ENCODE measurements around the gene ATG16L1.

The ATG16L1 gene

DNA sequence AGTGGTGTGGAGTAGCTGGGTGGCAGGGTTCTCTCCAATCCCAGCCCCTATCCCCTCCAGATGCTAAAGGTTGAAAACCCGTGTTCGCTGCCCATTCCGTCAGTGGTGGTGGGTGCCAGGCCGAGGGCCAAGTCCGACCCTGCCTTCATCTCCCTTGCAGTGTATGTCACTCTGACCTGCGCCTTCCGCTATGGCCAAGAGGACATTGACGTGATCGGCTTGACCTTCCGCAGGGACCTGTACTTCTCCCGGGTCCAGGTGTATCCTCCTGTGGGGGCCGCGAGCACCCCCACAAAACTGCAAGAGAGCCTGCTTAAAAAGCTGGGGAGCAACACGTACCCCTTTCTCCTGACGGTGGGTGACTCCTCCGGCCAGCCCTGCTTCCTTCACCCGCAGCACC lies 69.0 kb downstream of the ATG16L1 start:
- DNase-seq (ENCODE audit: low read depth), result no peak
- TF ChIP-seq, protein P1, sequence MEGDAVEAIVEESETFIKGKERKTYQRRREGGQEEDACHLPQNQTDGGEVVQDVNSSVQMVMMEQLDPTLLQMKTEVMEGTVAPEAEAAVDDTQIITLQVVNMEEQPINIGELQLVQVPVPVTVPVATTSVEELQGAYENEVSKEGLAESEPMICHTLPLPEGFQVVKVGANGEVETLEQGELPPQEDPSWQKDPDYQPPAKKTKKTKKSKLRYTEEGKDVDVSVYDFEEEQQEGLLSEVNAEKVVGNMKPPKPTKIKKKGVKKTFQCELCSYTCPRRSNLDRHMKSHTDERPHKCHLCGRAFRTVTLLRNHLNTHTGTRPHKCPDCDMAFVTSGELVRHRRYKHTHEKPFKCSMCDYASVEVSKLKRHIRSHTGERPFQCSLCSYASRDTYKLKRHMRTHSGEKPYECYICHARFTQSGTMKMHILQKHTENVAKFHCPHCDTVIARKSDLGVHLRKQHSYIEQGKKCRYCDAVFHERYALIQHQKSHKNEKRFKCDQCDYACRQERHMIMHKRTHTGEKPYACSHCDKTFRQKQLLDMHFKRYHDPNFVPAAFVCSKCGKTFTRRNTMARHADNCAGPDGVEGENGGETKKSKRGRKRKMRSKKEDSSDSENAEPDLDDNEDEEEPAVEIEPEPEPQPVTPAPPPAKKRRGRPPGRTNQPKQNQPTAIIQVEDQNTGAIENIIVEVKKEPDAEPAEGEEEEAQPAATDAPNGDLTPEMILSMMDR (IDR thresholded peaks at IDR 0.05; ENCODE audit: control insufficient read depth, extremely low read depth, insufficient read depth), result no peak
- no peak overlapping the region for H3K4me3 ChIP-seq (ENCODE audit: low read depth, low read length)

DNA sequence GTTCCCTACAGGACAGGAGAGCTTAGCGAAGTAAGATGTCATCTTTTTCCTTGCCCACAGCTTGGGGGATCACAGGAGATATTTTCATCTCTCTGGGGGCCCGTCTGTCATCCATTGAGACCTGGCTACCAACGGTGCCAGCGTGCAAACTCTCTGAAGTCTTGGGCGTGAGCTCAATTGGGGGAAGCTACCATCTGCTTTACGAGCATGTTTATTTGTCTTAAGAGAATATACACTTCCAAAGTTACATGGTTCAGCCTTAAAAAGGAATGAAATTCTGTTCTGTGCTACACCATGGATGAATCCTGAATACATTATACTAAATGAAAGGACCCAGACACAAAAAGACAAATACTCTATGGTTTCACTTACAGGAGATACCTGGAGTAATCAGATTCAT lies 69.7 kb downstream of the ATG16L1 start:
- DNase-seq (ENCODE audit: low read depth), result no peak
- TF ChIP-seq, protein P1 (IDR thresholded peaks at IDR 0.05; ENCODE audit: control insufficient read depth, extremely low read depth, insufficient read depth), result no peak
- no peak overlapping the region for H3K4me3 ChIP-seq (ENCODE audit: low read depth, low read length)

DNA sequence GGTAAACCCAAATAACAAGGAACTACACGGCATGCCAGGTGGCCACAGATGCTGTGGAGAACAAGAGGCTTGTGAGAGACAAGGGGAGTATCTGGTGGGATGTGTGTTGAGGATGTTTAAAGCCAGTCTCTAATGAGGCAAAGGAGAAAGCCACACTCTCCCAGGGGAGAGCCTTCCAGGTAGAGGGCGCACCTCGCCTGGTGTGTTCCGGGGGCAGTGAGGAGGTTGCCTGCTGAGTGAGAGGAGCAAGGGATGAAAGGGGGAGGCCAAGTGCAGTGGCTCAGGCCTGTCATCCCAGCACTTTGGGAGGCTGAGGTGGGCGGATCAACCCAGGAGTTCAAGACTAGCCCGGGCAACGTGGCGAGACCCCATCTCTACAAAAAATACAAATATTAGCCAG lies 72.4 kb downstream of the ATG16L1 start:
- H3K4me3 ChIP-seq (ENCODE audit: low read depth, low read length), result no peak overlapping the region
- TF ChIP-seq, protein P1 (IDR thresholded peaks at IDR 0.05; ENCODE audit: control insufficient read depth, extremely low read depth, insufficient read depth), result no peak
- no peak for DNase-seq (ENCODE audit: low read depth)

DNA sequence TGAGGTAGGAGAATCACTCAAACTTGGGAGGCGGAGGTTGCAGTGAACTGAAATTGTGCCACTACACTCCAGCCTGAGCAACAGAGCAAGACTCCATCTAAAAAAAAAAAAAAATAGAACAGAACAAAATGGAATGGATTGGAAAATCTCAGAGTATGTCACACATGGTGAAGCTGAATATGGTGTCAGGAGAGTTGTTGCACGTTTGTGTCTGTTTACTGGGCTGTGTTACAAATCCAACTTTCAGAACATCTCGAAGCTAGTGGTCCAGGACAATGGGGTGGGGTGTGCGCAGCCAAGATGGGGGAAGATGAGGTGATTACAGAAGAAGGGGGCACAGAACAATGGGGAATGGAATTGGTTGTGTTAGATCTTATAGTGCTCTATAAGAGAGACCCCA lies 73.8 kb downstream of the ATG16L1 start:
- no peak for DNase-seq (ENCODE audit: low read depth)
- H3K4me3 ChIP-seq (ENCODE audit: low read depth, low read length), result no peak overlapping the region
- TF ChIP-seq, protein P1 (IDR thresholded peaks at IDR 0.05; ENCODE audit: control insufficient read depth, extremely low read depth, insufficient read depth), result no peak

DNA sequence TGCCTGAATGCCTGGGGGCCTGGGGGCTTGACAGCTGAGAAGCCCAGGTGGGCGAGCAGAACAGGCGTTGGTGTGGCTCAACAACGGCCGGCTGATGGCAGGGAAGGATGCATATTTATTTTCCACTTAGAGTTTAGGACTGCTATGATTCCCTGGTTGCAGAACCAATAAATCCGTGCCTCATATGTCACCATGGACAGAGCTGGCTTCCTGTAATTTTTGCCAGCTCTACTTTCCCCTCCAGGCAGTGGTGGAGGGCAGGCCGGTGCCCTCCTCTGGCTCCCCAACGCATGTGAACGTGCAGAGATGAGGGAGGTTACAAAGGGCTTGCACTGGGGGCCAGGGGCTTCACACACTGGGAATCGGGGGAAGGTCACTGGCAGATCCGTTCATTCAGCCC lies 74.3 kb downstream of the ATG16L1 start:
- TF ChIP-seq, protein P1 (IDR thresholded peaks at IDR 0.05; ENCODE audit: control insufficient read depth, extremely low read depth, insufficient read depth), result no peak
- H3K4me3 ChIP-seq (ENCODE audit: low read depth, low read length), result no peak overlapping the region
- DNase-seq (ENCODE audit: low read depth), result no peak

DNA sequence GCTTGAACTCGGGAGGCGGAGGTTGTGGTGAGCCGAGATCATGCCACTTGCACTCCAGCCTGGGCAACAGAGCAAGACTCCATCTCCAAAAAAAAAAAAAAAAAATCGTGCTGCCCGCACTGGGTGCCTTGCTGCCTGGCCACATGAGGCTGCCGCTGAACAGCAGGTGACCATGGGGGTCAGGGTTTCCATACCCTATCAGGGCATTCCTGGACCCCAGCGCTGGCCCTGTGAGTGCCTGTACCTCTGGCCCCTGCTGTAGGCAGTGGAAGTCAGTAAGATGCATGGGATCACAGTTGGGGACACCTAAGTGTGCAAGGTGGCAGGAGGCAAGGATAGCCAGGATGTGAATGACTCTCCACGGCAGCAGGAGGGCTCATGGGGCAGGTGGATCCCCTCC lies 75.0 kb downstream of the ATG16L1 start:
- no peak for DNase-seq (ENCODE audit: low read depth)
- H3K4me3 ChIP-seq (ENCODE audit: low read depth, low read length), result no peak overlapping the region
- TF ChIP-seq, protein P1 (IDR thresholded peaks at IDR 0.05; ENCODE audit: control insufficient read depth, extremely low read depth, insufficient read depth), result no peak

DNA sequence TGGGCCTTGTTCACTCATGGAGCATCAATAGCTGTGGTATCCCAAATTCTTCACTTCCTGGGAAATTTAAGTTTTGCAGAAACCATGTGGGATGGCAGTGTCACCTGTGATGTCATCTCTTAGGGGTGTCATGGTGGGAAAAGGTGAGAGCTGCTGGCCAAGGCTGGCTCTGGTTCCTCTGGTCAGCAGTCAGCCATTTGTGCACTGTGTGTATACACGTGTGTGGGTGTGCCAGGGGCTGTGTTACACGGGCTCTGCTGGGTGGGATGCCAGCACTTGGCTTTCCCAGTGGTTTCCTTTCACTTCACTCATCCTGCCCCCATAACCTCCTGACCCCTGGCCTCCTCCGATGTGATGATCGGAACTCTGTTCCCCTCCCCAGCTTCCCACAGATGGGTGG lies 77.4 kb downstream of the ATG16L1 start:
- TF ChIP-seq, protein P1 (IDR thresholded peaks at IDR 0.05; ENCODE audit: control insufficient read depth, extremely low read depth, insufficient read depth), result no peak
- no peak for DNase-seq (ENCODE audit: low read depth)
- H3K4me3 ChIP-seq (ENCODE audit: low read depth, low read length), result no peak overlapping the region
